CD4-positive, alpha-beta T cell (primary cell): Measurements from ENCODE around the gene BLMH. TPM values are rescaled to one million over a fixed set of nuclear protein-coding genes. Genes with fewer than 3 reads are reported as not detected.

ENCODE experiments used
- ATAC-seq: fragments of 200-7000 bp; cut with Tn5 transposase; one replicate; pipeline ENCODE4 v1.10.0; 2022; ENCODE audit warnings: mild to moderate bottlenecking; ENCODE audit not compliant: poor library complexity
- CTCF ChIA-PET: fragments of 350-600 bp; sonication (Branson Sonifier 250); formaldehyde crosslinking; loops from one replicate; lab custom pipeline; 2021; ENCODE audit warnings: antibody characterized with exemption, inconsistent platforms; lab: Charles Lee
- POLR2A ChIA-PET: fragments of 350-600 bp; sonication (Branson Sonifier 250); formaldehyde crosslinking; loops from one replicate; lab custom pipeline; 2021; ENCODE audit warnings: antibody characterized with exemption, inconsistent platforms; lab: Charles Lee
- DNase-seq, 14 experiments: peaks; one replicate each; pipeline ENCODE4 v3.0.0-alpha.2; 2013 to 2020; ENCODE audit warnings: mixed read lengths in 2 of 14
- H3K27ac ChIP-seq, 2 donors: one replicate each; pipeline versions ENCODE4 v1.5.1 to v1.7.0; 2013; ENCODE audit warnings: low read length in 2 of 2, low read depth in 1 of 2, mild to moderate bottlenecking in 1 of 2
- H3K27me3 ChIP-seq, 2 experiments: 1 replicate in 1 of 2; 2 replicates in 1 of 2; pipeline versions ENCODE4 v1.6.1 to v1.7.0; 2013; ENCODE audit warnings: low read length in 2 of 2, control low read depth in 1 of 2, mild to moderate bottlenecking in 1 of 2, moderate library complexity in 1 of 2; ENCODE audit not compliant: insufficient read depth in 2 of 2, control insufficient read depth in 1 of 2
- H3K36me3 ChIP-seq: one replicate; pipeline ENCODE4 v1.6.1; 2013; ENCODE audit warnings: low read length, control low read depth; ENCODE audit not compliant: insufficient read depth
- H3K4me1 ChIP-seq: one replicate; pipeline ENCODE4 v1.6.1; 2013; ENCODE audit warnings: low read length, control low read depth; ENCODE audit not compliant: insufficient read depth
- H3K4me3 ChIP-seq: one replicate; pipeline ENCODE4 v1.5.1; 2013; ENCODE audit warnings: mild to moderate bottlenecking, low read length, moderate library complexity
- H3K9me3 ChIP-seq, 2 experiments: 1 replicate in 1 of 2; 2 replicates in 1 of 2; pipeline versions ENCODE4 v1.6.1 to v1.7.0; 2013; ENCODE audit warnings: low read length in 2 of 2, mild to moderate bottlenecking in 2 of 2, control low read depth in 1 of 2, moderate library complexity in 1 of 2; ENCODE audit not compliant: control insufficient read depth in 1 of 2, insufficient read depth in 1 of 2
- H3K27ac Mint-ChIP-seq: one replicate; pipeline ENCODE4 v1.8.0; 2020; ENCODE audit warnings: mixed read lengths
- H3K27me3 Mint-ChIP-seq: one replicate; pipeline ENCODE4 v1.8.0; 2021; ENCODE audit warnings: mixed read lengths
- H3K36me3 Mint-ChIP-seq: one replicate; pipeline ENCODE4 v1.8.0; 2021; ENCODE audit warnings: low read depth, mixed read lengths
- H3K4me1 Mint-ChIP-seq: one replicate; pipeline ENCODE4 v1.8.0; 2021; ENCODE audit warnings: low read depth, mixed read lengths
- H3K4me3 Mint-ChIP-seq: one replicate; pipeline ENCODE4 v1.8.0; 2020; ENCODE audit warnings: mild to moderate bottlenecking, mixed read lengths
- H3K9me3 Mint-ChIP-seq: one replicate; pipeline ENCODE4 v1.8.0; 2020; ENCODE audit warnings: mixed read lengths
- intact Hi-C, 2 experiments: fragments of 100-400 bp; cut with DNase I in 1 of 2; cut with micrococcal nuclease in 1 of 2; formaldehyde crosslinking; loops; one replicate each; pipeline versions ENCODE4 v1.15.1 to v1.9.0; 2023 to 2025; cut with DNase I, micrococcal nuclease
- polyA plus RNA-seq, 2 donors: library from polyadenylated mRNA; unstranded; fragments of 120-200 nt; gene quantifications; one replicate each; pipeline ENCODE4 v1.2.1, GENCODE V29; 2013
- total RNA-seq, 174 experiments: library from RNA in 2 of 174; stranded (reverse) in 2 of 174; gene quantifications; one replicate each; pipeline ENCODE4 v1.2.3 and lab custom pipeline; 2021 to 2026
- TF ChIP-seq, protein P1 (sequence below): fragments of 200-600 bp; IDR thresholded peaks from one replicate; pipeline ENCODE4 v1.8.0; 2022; ENCODE audit warnings: antibody characterized with exemption, mild to moderate bottlenecking

The BLMH gene
- total RNA-seq (10 to 100 TPM; 32.9 to 36.5 TPM), total RNA-seq (lab: John Stamatoyannopoulos, UW) (31.2 to 143 (median 75.4) reads per million in 172 experiments)
- polyA plus RNA-seq (2013, experiment 1 of 2) = 41.7 TPM
- 40.8 TPM for polyA plus RNA-seq (2013, experiment 2 of 2)

DNA sequence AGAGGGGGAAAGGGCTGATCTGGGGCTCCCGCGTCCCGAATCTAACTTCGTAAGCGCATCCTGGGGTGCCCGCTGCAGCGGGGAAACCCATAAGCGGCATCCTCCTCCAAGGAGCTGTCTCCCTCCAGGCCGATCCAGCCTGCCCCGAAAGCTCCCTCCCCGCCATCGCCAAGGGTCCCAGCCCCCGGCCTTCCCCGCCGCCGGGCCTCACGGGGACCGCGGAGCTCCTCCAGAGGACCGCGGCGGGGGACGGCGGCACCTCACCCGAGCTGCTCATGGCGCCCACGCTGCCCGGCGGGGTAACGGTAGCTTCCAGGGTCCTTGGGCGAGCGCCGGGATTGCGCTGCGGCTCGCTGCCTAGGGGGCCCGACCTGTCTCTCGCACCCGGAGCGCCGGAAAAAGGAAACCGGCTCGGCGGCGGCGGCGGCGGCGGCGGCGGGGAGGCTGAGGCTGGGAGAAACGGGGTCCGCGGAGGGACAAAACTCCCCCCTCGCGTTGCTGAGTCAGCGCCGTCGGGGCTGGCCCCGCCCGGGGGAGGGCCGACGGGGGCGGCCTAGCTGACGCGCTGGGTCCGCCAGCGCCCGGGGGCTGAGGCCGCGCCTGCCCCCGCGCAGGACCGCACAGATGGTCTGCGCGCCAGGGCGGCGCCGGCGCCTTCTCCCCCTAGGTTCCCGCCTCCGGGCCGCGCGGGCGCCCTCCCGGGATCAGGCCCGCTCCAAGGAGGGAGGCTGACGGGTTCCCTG lies at the start of gene BLMH:
BLMH (minus strand) TSS at position 402 of the 743 bp plus-strand sequence; CDS start at position 277, 125 bp downstream.
- Mint-ChIP-seq H3K4me3 (peak within 1 kb of the TSS; percentile 98), H3K27me3 (no peaks in the 10 kb centered on the region), H3K36me3 (peaks cover 30% of the 10 kb centered on the region), H3K4me1 (peaks cover 24% of the 10 kb centered on the region), H3K9me3 (no peaks in the 10 kb centered on the region), H3K27ac (peak within 1 kb of the TSS; percentile 84)
- intact Hi-C loops = loop anchor here (1.0 to 5.0 kb wide), 3 partner anchors 41 to 169 kb away; no protein-coding TSS in a partner anchor
- H3K36me3 ChIP-seq = peaks cover 21% of the 10 kb centered on the region
- ChIA-PET POLR2A (interaction anchor here (0.6 to 3.3 kb wide), 16 partner anchors 9 to 805 kb away, joined by 3 to 42 read pairs (median 4); partner anchors contain the start of gene TMIGD1), CTCF (interaction anchor here (1.0 to 3.4 kb wide), 3 partner anchors 45 to 49 kb away, joined by 3 to 28 read pairs (median 4); no protein-coding TSS in a partner anchor)
- TF ChIP-seq, protein P1, sequence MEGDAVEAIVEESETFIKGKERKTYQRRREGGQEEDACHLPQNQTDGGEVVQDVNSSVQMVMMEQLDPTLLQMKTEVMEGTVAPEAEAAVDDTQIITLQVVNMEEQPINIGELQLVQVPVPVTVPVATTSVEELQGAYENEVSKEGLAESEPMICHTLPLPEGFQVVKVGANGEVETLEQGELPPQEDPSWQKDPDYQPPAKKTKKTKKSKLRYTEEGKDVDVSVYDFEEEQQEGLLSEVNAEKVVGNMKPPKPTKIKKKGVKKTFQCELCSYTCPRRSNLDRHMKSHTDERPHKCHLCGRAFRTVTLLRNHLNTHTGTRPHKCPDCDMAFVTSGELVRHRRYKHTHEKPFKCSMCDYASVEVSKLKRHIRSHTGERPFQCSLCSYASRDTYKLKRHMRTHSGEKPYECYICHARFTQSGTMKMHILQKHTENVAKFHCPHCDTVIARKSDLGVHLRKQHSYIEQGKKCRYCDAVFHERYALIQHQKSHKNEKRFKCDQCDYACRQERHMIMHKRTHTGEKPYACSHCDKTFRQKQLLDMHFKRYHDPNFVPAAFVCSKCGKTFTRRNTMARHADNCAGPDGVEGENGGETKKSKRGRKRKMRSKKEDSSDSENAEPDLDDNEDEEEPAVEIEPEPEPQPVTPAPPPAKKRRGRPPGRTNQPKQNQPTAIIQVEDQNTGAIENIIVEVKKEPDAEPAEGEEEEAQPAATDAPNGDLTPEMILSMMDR = no peak
- peak; percentile 85 for ATAC-seq
- H3K4me3 ChIP-seq = peak within 1 kb of the TSS; percentile 91
- peaks cover 8% of the 10 kb centered on the region for H3K4me1 ChIP-seq
- DNase-seq = peak; percentile 61 to 88 (median 80)
- no peaks in the 10 kb centered on the region for H3K9me3 ChIP-seq
- no peaks in the 10 kb centered on the region for H3K27me3 ChIP-seq
- no peak within 1 kb of the TSS for H3K27ac ChIP-seq

DNA sequence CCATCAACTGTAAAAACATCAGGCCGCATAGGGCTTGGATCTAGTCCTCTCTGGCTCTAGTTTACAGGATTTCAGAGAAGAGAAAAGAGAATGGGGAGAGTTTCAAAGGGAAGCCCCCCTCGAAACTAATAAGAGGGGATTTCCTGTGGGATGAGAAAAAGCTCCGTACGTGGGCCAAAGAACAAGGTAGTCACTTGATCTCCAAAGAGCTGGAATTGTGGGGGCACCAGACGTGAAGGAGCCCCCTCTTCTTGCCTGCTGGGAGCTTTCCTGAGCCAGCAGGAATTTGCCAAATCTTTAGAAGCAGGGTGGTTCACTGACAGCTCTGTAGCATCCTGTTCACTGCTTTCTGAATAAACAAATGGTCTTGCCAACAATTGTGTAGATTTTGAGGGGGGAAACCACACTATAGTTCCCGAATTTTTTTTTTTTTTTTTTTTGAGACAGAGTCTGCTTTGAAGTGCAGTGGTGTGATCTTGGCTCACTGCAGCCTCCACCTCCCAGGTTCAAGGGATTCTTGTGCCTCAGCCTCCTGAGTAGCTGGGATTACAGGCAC lies 49.1 kb upstream of the BLMH start:
- H3K27ac Mint-ChIP-seq = no peak overlapping the region
- ATAC-seq (no peak), DNase-seq (no peak)
- no peaks in the 10 kb centered on the region for H3K27me3 Mint-ChIP-seq
- Histone ChIP-seq H3K9me3 (no peaks in the 10 kb centered on the region), H3K4me3 (no peak overlapping the region), H3K36me3 (no peaks in the 10 kb centered on the region), H3K27ac (no peak overlapping the region), H3K27me3 (no peaks in the 10 kb centered on the region), H3K4me1 (peaks cover 7% of the 10 kb centered on the region)
- H3K36me3 Mint-ChIP-seq = no peaks in the 10 kb centered on the region
- peaks cover 14% of the 10 kb centered on the region for H3K4me1 Mint-ChIP-seq
- H3K4me3 Mint-ChIP-seq = no peak overlapping the region
- ChIA-PET CTCF (interaction anchor here (0.8 to 2.8 kb wide), 12 partner anchors 17 to 216 kb away, joined by 3 to 7 read pairs (median 4); partner anchors contain the start of gene GOSR1), POLR2A (interaction anchor here (0.9 to 2.0 kb wide), 3 partner anchors 17 to 49 kb away, joined by 3 to 5 read pairs (median 4); partner anchors contain the start of gene BLMH)
- H3K9me3 Mint-ChIP-seq = no peaks in the 10 kb centered on the region
- TF ChIP-seq, protein P1 = no peak
- intact Hi-C loops = loop anchor here (2.0 to 5.0 kb wide), 3 partner anchors 36 to 86 kb away; partner anchors contain the start of gene CPD (in 1 of the 2)

DNA sequence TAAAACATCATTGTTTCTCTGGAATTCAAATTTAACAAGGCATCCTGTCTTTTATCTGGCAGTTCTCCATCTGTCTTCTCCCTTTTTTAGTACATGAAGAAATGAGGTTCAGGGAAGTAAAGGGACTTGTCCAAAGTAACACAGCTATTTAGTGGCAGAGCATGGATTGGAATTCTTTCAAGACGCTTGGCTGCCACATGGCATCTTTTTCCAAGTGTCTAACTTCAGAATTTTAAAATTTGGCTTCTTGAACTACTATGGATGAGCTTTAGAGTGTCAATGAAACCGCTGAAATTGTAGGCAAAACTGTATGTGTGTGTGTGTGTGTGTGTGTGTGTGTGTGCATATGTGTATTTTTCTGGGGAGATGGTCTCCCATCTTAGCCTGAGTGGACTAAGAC lies 47.3 kb upstream of the BLMH start:
- Mint-ChIP-seq H3K27ac (no peak overlapping the region), H3K36me3 (no peaks in the 10 kb centered on the region), H3K4me1 (peaks cover 14% of the 10 kb centered on the region), H3K27me3 (no peaks in the 10 kb centered on the region), H3K9me3 (no peaks in the 10 kb centered on the region), H3K4me3 (no peak overlapping the region)
- peaks cover 7% of the 10 kb centered on the region for H3K4me1 ChIP-seq
- intact Hi-C loops = loop anchor here in 1 of 2 experiments (5.0 kb wide), 1 partner anchor 62 kb away; no protein-coding TSS in a partner anchor
- no peak overlapping the region for H3K27ac ChIP-seq
- ATAC-seq (no peak), DNase-seq (no peak)
- H3K27me3 ChIP-seq = no peaks in the 10 kb centered on the region
- CTCF ChIA-PET = interaction anchor here (1.2 to 2.8 kb wide), 5 partner anchors 8 to 162 kb away, joined by 3 to 7 read pairs (median 4); no protein-coding TSS in a partner anchor
- POLR2A ChIA-PET = interaction anchor here (1.3 to 2.0 kb wide), 2 partner anchors 15 to 47 kb away, joined by 3 to 5 read pairs; partner anchors contain the start of gene BLMH
- no peaks in the 10 kb centered on the region for H3K9me3 ChIP-seq
- H3K36me3 ChIP-seq = no peaks in the 10 kb centered on the region
- TF ChIP-seq, protein P1 = no peak
- H3K4me3 ChIP-seq = no peak overlapping the region
